ENCODE data around the gene DNAAF9. TPM values are rescaled to one million over a fixed set of nuclear protein-coding genes. Genes with fewer than 3 reads are reported as not detected.

DNAAF9 gene
- total RNA-seq, 2 experiments from 2014 or later, result 0.23 TPM; not detected in 1

DNA sequence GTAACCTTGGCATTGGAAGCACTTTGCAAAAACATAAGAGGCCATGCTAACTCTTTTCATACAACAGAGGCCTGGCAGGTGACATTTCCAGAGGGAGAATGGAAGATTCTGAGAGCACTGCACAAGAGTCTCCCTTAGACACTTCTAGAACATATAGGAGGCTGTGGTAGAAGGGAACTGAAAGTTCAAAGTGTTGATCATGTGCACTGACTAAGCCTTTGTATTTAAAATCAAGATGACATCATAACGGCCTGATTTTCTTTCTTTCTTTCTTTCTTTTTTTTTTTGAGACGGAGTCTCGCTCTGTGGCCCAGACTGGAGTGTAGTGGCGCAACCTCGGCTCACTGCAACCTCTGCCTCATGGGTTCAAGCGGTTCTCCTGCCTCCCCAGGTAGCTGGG is 26.8 kb upstream of the DNAAF9 start:
- H3K36me3 ChIP-seq (ENCODE audit: insufficient read depth, low read length), result no peaks in the 10 kb centered on the region
- no peak overlapping the region for H3K27ac ChIP-seq (ENCODE audit: low read depth, low read length, poor library complexity, severe bottlenecking)
- H4K20me1 ChIP-seq (ENCODE audit: insufficient read depth, low read length), result no peaks in the 10 kb centered on the region
- TF ChIP-seq, protein P1, sequence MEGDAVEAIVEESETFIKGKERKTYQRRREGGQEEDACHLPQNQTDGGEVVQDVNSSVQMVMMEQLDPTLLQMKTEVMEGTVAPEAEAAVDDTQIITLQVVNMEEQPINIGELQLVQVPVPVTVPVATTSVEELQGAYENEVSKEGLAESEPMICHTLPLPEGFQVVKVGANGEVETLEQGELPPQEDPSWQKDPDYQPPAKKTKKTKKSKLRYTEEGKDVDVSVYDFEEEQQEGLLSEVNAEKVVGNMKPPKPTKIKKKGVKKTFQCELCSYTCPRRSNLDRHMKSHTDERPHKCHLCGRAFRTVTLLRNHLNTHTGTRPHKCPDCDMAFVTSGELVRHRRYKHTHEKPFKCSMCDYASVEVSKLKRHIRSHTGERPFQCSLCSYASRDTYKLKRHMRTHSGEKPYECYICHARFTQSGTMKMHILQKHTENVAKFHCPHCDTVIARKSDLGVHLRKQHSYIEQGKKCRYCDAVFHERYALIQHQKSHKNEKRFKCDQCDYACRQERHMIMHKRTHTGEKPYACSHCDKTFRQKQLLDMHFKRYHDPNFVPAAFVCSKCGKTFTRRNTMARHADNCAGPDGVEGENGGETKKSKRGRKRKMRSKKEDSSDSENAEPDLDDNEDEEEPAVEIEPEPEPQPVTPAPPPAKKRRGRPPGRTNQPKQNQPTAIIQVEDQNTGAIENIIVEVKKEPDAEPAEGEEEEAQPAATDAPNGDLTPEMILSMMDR (conservative IDR thresholded peaks at IDR 0.05; ENCODE audit: low read length), result no peak
- no peak for TF ChIP-seq EZH2phosphoT487 (IDR thresholded peaks at IDR 0.05; ENCODE audit: borderline replicate concordance, low read depth, low read length)
- ChIA-PET POLR2A (no interaction called here), CTCF (ENCODE audit: unreplicated experiment) (no interaction called here)
- no TSS peak for BruUV-seq (replicated peaks)
- H3K9me3 ChIP-seq (ENCODE audit: low read length), result no peaks in the 10 kb centered on the region
- no peaks in the 10 kb centered on the region for H3K4me1 ChIP-seq (ENCODE audit: insufficient read depth, low read length, poor library complexity, severe bottlenecking)
- no peak overlapping the region for H3K4me3 ChIP-seq (ENCODE audit: low read depth, low read length, poor library complexity, severe bottlenecking)
- H2AFZ ChIP-seq (ENCODE audit: low read length), result no peak overlapping the region
- H3K4me2 ChIP-seq (ENCODE audit: low read length), result no peak overlapping the region
- DNase-seq (ENCODE audit: low spot score), result no peak
- H3K79me2 ChIP-seq (ENCODE audit: insufficient read depth, low read depth, low read length), result no peaks in the 10 kb centered on the region
- no peaks in the 10 kb centered on the region for H3K9me2 ChIP-seq (ENCODE audit: insufficient read depth, low read length)
- intact Hi-C loops (cut with micrococcal nuclease; ENCODE audit: unreplicated experiment), result no loop called here

DNA sequence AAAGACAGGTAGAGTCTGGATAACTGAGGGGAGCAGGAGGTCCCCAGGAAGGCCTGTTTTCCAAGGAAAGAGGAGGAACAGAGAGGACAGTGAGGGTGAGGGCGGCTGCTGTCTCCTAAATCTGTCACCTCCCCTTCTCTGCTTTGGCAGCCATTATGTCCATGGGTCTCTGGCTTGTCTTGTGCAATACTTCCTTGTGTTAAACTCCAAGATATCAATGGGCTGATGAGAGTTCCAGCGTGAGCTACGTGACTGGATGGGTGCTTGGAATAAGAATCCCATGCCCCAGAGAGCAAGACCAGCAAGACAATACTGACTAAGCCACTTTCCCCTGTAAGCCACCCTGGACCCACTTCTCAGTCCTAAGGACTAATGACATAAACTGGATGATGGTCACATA is 26.3 kb upstream of the DNAAF9 start:
- CTCF ChIA-PET (ENCODE audit: unreplicated experiment), result no interaction called here
- no peak overlapping the region for H3K27ac ChIP-seq (ENCODE audit: low read depth, low read length, poor library complexity, severe bottlenecking)
- H3K9me2 ChIP-seq (ENCODE audit: insufficient read depth, low read length), result no peaks in the 10 kb centered on the region
- BruUV-seq (replicated peaks), result no TSS peak
- H3K9me3 ChIP-seq (ENCODE audit: low read length), result no peaks in the 10 kb centered on the region
- no peaks in the 10 kb centered on the region for H3K36me3 ChIP-seq (ENCODE audit: insufficient read depth, low read length)
- no peak for TF ChIP-seq EZH2phosphoT487 (IDR thresholded peaks at IDR 0.05; ENCODE audit: borderline replicate concordance, low read depth, low read length)
- TF ChIP-seq, protein P1 (conservative IDR thresholded peaks at IDR 0.05; ENCODE audit: low read length), result no peak
- H3K4me3 ChIP-seq (ENCODE audit: low read depth, low read length, poor library complexity, severe bottlenecking), result no peak overlapping the region
- no peaks in the 10 kb centered on the region for H4K20me1 ChIP-seq (ENCODE audit: insufficient read depth, low read length)
- intact Hi-C loops (cut with micrococcal nuclease; ENCODE audit: unreplicated experiment), result no loop called here
- no peak overlapping the region for H3K4me2 ChIP-seq (ENCODE audit: low read length)
- H3K79me2 ChIP-seq (ENCODE audit: insufficient read depth, low read depth, low read length), result no peaks in the 10 kb centered on the region
- DNase-seq (ENCODE audit: low spot score), result no peak
- POLR2A ChIA-PET, result interaction anchor here (0.7 kb wide), 2 partner anchors 18 to 880 kb away, joined by 3 to 4 read pairs; no protein-coding TSS in a partner anchor
- H2AFZ ChIP-seq (ENCODE audit: low read length), result no peak overlapping the region
- H3K4me1 ChIP-seq (ENCODE audit: insufficient read depth, low read length, poor library complexity, severe bottlenecking), result no peaks in the 10 kb centered on the region

DNA sequence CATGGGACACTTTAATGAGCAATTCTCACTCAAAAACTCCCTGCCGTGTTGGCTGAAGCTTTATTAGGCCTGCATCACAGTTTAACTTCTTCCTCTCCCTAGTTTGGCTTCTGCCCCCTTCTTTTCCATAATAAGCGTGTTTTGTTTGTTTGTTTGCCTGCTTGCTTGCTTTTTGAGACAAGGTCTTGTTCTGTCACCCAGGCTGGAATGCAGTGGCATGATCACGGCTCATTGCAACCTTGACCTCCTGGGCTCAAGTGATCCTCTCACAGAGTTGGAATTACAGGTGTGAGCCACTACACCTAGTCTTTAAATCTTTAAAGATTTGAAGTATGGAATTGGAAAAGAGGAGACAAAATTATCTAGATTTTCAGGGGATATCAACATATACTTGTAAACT is 25.4 kb upstream of the DNAAF9 start:
- H3K9me3 ChIP-seq (ENCODE audit: low read length), result no peaks in the 10 kb centered on the region
- no peaks in the 10 kb centered on the region for H3K9me2 ChIP-seq (ENCODE audit: insufficient read depth, low read length)
- BruUV-seq (replicated peaks), result no TSS peak
- ChIA-PET POLR2A (interaction anchor here (0.7 kb wide), 2 partner anchors 19 to 881 kb away, joined by 3 to 4 read pairs; no protein-coding TSS in a partner anchor), CTCF (ENCODE audit: unreplicated experiment) (no interaction called here)
- intact Hi-C loops (cut with micrococcal nuclease; ENCODE audit: unreplicated experiment), result no loop called here
- H4K20me1 ChIP-seq (ENCODE audit: insufficient read depth, low read length), result no peaks in the 10 kb centered on the region
- no peak overlapping the region for H3K4me2 ChIP-seq (ENCODE audit: low read length)
- H3K4me3 ChIP-seq (ENCODE audit: low read depth, low read length, poor library complexity, severe bottlenecking), result no peak overlapping the region
- no peak for DNase-seq (ENCODE audit: low spot score)
- H3K36me3 ChIP-seq (ENCODE audit: insufficient read depth, low read length), result no peaks in the 10 kb centered on the region
- H3K27ac ChIP-seq (ENCODE audit: low read depth, low read length, poor library complexity, severe bottlenecking), result no peak overlapping the region
- H2AFZ ChIP-seq (ENCODE audit: low read length), result no peak overlapping the region
- no peak for TF ChIP-seq EZH2phosphoT487 (IDR thresholded peaks at IDR 0.05; ENCODE audit: borderline replicate concordance, low read depth, low read length)
- TF ChIP-seq, protein P1 (conservative IDR thresholded peaks at IDR 0.05; ENCODE audit: low read length), result no peak
- H3K79me2 ChIP-seq (ENCODE audit: insufficient read depth, low read depth, low read length), result no peaks in the 10 kb centered on the region
- H3K4me1 ChIP-seq (ENCODE audit: insufficient read depth, low read length, poor library complexity, severe bottlenecking), result no peaks in the 10 kb centered on the region
